ENCODE measurements around the gene PEX5L.

DNA sequence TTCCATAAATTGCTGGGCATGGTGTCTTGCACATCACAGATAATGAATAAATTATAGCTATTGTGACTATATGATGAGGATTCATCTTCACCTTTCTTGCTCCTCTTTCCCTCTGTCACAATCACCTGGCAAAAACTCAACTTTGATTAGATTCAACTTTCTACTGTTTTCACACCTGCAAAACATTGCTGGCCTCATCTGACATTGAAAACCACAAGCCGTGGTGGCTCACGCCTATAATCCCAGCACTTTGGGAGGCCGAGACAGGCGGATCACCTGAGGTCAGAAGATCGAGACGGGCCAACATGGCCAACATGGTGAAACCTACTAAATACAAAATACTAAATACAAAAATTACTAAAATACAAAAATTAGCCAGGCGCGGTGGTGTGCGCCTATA, 12.7 kb upstream of the PEX5L start:
- TF ChIP-seq TARDBP (IDR thresholded peaks at IDR 0.05) (no peak), HDGF (IDR thresholded peaks at IDR 0.05; ENCODE audit: borderline replicate concordance) (no peak), FOXK2 (IDR thresholded peaks at IDR 0.05) (no peak), FOXM1 (IDR thresholded peaks at IDR 0.05; ENCODE audit: borderline replicate concordance) (no peak), SP1 (IDR thresholded peaks at IDR 0.05) (no peak), SUZ12 (IDR thresholded peaks at IDR 0.05) (no peak), CTBP1 (IDR thresholded peaks at IDR 0.05; ENCODE audit: borderline replicate concordance) (no peak), ELF4 (IDR thresholded peaks at IDR 0.05) (no peak), ARNT (IDR thresholded peaks at IDR 0.05) (no peak), BHLHE40 (IDR thresholded peaks at IDR 0.05; ENCODE audit: borderline replicate concordance) (no peak), NFRKB (IDR thresholded peaks at IDR 0.05) (no peak), ZNF384 (IDR thresholded peaks at IDR 0.05) (no peak)
- TF ChIP-seq, protein P1, sequence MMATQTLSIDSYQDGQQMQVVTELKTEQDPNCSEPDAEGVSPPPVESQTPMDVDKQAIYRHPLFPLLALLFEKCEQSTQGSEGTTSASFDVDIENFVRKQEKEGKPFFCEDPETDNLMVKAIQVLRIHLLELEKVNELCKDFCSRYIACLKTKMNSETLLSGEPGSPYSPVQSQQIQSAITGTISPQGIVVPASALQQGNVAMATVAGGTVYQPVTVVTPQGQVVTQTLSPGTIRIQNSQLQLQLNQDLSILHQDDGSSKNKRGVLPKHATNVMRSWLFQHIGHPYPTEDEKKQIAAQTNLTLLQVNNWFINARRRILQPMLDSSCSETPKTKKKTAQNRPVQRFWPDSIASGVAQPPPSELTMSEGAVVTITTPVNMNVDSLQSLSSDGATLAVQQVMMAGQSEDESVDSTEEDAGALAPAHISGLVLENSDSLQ (IDR thresholded peaks at IDR 0.05) = no peak

Measured in HEK293T (cell line).